ENCODE results near the gene BCL6.

BCL6 gene

GRCh38 chr3:187777331-187777941 lies 32.2 kb upstream of the BCL6 start:
- TF ChIP-seq, protein P1, sequence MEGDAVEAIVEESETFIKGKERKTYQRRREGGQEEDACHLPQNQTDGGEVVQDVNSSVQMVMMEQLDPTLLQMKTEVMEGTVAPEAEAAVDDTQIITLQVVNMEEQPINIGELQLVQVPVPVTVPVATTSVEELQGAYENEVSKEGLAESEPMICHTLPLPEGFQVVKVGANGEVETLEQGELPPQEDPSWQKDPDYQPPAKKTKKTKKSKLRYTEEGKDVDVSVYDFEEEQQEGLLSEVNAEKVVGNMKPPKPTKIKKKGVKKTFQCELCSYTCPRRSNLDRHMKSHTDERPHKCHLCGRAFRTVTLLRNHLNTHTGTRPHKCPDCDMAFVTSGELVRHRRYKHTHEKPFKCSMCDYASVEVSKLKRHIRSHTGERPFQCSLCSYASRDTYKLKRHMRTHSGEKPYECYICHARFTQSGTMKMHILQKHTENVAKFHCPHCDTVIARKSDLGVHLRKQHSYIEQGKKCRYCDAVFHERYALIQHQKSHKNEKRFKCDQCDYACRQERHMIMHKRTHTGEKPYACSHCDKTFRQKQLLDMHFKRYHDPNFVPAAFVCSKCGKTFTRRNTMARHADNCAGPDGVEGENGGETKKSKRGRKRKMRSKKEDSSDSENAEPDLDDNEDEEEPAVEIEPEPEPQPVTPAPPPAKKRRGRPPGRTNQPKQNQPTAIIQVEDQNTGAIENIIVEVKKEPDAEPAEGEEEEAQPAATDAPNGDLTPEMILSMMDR (IDR thresholded peaks at IDR 0.05), result no peak
- peak in 1 of 2 donors; percentile 25 for DNase-seq

DNA sequence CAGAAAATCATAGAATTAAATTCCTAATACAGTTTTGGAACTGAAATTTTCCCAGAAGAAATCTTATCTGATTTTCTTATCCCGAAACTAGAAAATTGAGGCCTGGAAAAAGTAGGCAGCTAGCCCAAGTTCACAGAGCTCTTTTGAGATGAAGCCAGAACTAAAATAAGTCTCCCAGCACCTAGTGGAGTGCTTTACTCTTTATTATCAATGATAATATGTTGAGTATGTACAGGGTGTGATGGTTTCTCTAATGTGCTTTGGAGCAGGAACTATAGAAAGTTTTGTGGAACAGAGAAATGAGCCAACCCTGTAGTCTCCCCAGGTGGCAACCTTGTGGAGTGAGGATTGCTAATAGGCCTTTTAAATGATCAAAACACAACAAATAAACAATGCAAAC lies 30.3 kb upstream of the BCL6 start:
- Histone ChIP-seq H3K27ac (no peak overlapping the region), H3K9me3 (no peaks in the 10 kb centered on the region), H3K4me3 (no peak overlapping the region), H3K27me3 (no peaks in the 10 kb centered on the region), H3K4me1 (peaks cover 0 to 12% (median 0%) of the 10 kb centered on the region in 4 donors), H3K36me3 (no peaks in the 10 kb centered on the region)
- TF ChIP-seq, protein P1 (IDR thresholded peaks at IDR 0.05), result no peak
- intact Hi-C loops (cut with DNase I; ENCODE audit: low total_unique reads), result no loop called here
- no peak for DNase-seq

More at GRCh38 chr3:187777331-187777941, 32.2 kb upstream of the BCL6 start:
- no peaks in the 10 kb centered on the region for H3K27me3 ChIP-seq
- H3K4me3 ChIP-seq, result no peak overlapping the region
- no peak overlapping the region for H3K27ac ChIP-seq
- intact Hi-C loops (cut with DNase I; ENCODE audit: low total_unique reads), result no loop called here
- peaks cover 0 to 12% (median 0%) of the 10 kb centered on the region in 4 donors for H3K4me1 ChIP-seq
- H3K9me3 ChIP-seq, result no peaks in the 10 kb centered on the region
- H3K36me3 ChIP-seq, result no peaks in the 10 kb centered on the region

DNA sequence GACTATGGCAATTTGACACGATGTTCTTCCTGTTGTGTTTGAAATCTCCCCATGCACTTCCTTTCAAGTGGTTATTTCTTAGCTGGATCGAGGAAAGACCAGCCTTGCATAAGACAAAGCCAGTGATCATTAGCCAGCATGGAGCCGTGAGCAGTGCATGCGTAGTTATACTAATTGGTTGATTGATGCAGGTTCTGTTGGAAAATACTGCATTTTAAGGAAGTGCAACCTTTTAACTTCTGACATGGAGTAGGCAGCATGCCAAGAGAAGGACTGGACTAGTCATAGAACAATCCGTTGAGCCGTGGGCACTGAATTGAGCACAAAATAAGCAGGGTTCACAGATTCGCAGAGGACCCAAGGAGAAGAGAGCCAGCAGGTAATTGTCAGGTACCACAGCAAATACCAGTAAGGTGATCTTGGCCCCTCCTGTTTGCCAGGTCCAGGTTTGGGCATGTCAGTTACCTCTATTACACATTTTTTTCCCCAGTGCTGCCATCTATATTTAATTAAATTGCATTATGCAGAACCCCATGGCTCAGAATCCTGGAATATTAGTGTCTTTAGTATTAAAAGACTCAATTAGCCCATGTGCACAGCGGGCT lies 29.0 kb upstream of the BCL6 start:
- peaks cover 0 to 12% (median 2%) of the 10 kb centered on the region in 4 donors for H3K4me1 ChIP-seq
- intact Hi-C loops (cut with DNase I; ENCODE audit: low total_unique reads), result no loop called here

DNA sequence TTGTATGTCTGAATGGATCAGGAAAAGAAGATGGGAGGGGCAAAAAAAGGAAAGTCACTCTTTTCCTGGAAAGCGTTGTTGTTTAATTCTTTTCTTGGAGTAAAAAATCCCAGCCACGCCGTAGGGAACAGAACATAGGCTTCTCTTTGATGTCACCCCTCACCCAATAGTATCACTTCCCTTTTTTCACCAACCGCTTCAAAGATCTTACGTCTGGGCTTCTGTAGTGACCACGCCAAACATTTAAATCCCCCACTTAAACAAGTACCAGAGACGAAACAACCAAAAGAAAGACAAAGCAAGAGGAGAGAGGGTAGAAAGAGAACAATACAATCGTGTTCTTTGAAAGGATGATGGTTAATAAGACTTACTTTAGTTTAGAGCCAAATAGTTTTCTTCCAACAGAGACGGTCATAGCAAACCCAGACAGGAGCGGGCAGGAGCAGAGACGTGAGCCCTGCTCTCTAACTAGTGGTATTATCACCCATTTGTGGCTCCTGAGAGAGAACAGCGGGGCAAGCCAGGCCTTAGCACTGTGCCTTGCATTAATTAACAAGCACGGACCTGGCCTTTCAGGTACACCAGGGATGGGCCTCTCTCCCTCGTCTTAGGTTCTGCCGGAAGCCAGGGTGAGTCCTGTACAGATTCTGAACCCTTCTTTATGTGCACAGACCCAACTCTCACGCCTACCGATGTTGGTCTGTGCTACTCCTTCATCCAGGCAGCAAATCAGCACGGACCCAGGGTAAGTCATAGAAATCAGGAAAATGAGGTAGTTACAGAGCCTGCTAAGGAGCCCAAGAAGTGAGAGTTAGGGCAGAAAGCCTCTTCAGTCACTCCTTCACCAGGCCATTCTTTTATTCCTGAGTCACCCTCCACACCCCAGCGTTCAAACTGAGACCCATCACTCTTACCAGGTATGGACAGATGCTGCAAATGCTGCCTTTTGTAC lies 28.2 kb upstream of the BCL6 start:
- no peaks in the 10 kb centered on the region for H3K27me3 ChIP-seq
- no peak overlapping the region for H3K4me3 ChIP-seq
- TF ChIP-seq, protein P1 (IDR thresholded peaks at IDR 0.05), result no peak
- no peak for DNase-seq
- no peak overlapping the region for H3K27ac ChIP-seq
- H3K36me3 ChIP-seq, result no peaks in the 10 kb centered on the region
- H3K4me1 ChIP-seq, result peaks cover 0 to 12% (median 2%) of the 10 kb centered on the region in 4 donors
- no peaks in the 10 kb centered on the region for H3K9me3 ChIP-seq
- intact Hi-C loops (cut with DNase I; ENCODE audit: low total_unique reads), result no loop called here

More for the DNA sequence above, 29.0 kb upstream of the BCL6 start:
- Histone ChIP-seq H3K27ac (no peak overlapping the region), H3K36me3 (no peaks in the 10 kb centered on the region), H3K27me3 (no peaks in the 10 kb centered on the region), H3K9me3 (no peaks in the 10 kb centered on the region), H3K4me3 (no peak overlapping the region)
- TF ChIP-seq, protein P1 (IDR thresholded peaks at IDR 0.05), result no peak
- peak in 1 of 2 donors; percentile 47 for DNase-seq

- Histone ChIP-seq H3K36me3 (no peaks in the 10 kb centered on the region), H3K4me1 (peaks cover 0 to 5% (median 2%) of the 10 kb centered on the region in 4 donors), H3K4me3 (no peak overlapping the region), H3K9me3 (no peaks in the 10 kb centered on the region), H3K27me3 (no peaks in the 10 kb centered on the region), H3K27ac (no peak overlapping the region)
- TF ChIP-seq, protein P1 (IDR thresholded peaks at IDR 0.05), result no peak
- DNase-seq, result no peak
- intact Hi-C loops (cut with DNase I; ENCODE audit: low total_unique reads), result no loop called here
Measured at GRCh38 chr3:187770224-187770623, 25.0 kb upstream of the BCL6 start.
